ENCODE measurements around the gene GAB3.

The GAB3 gene

GRCh38 chrX:154727418-154727817 lies 23.5 kb downstream of the GAB3 start:
- ATAC-seq (replicated peaks) = no peak
- DNase-seq = no peak
- H3K4me3 Mint-ChIP-seq = peak overlapping the region in 1 of 2 donors; percentile 55
- H3K4me1 Mint-ChIP-seq (ENCODE audit: low read depth in 2 of 2) = peaks cover 73 to 77% of the 10 kb centered on the region in 2 donors
- H3K27me3 Mint-ChIP-seq = no peaks in the 10 kb centered on the region
- peaks cover 19% of the 10 kb centered on the region for H3K36me3 Mint-ChIP-seq (ENCODE audit: insufficient read depth)
- peak overlapping the region; percentile 96 for H3K27ac Mint-ChIP-seq
- no peaks in the 10 kb centered on the region for H3K9me3 Mint-ChIP-seq

- no peaks in the 10 kb centered on the region for H3K27me3 Mint-ChIP-seq
- peak overlapping the region; percentile 96 for H3K27ac Mint-ChIP-seq
- H3K36me3 Mint-ChIP-seq (ENCODE audit: insufficient read depth) = peaks cover 6% of the 10 kb centered on the region
- DNase-seq = no peak
- peak overlapping the region; percentile 55 to 59 for H3K4me3 Mint-ChIP-seq
- H3K4me1 Mint-ChIP-seq (ENCODE audit: low read depth in 2 of 2) = peaks cover 67% of the 10 kb centered on the region in 2 donors
- peak; percentile 76 for ATAC-seq (replicated peaks)
- H3K9me3 Mint-ChIP-seq = no peaks in the 10 kb centered on the region
These were observed 25.7 kb downstream of the GAB3 start for GRCh38 chrX:154724993-154725756.

GRCh38 chrX:154721155-154721554 lies 29.7 kb downstream of the GAB3 start:
- DNase-seq (no peak), ATAC-seq (replicated peaks) (no peak)
- peak overlapping the region in 1 of 2 donors; percentile 41 for H3K27ac Mint-ChIP-seq
- no peak overlapping the region for H3K4me3 Mint-ChIP-seq
- H3K9me3 Mint-ChIP-seq = no peaks in the 10 kb centered on the region
- peaks cover 4% of the 10 kb centered on the region for H3K36me3 Mint-ChIP-seq (ENCODE audit: insufficient read depth)
- peaks cover 61 to 72% of the 10 kb centered on the region in 2 donors for H3K4me1 Mint-ChIP-seq (ENCODE audit: low read depth in 2 of 2)
- no peaks in the 10 kb centered on the region for H3K27me3 Mint-ChIP-seq

GRCh38 chrX:154720067-154720466 lies 30.8 kb downstream of the GAB3 start:
- no peaks in the 10 kb centered on the region for H3K9me3 Mint-ChIP-seq
- no peak overlapping the region for H3K4me3 Mint-ChIP-seq
- H3K27me3 Mint-ChIP-seq = no peaks in the 10 kb centered on the region
- H3K36me3 Mint-ChIP-seq (ENCODE audit: insufficient read depth) = peaks cover 9% of the 10 kb centered on the region
- no peak for ATAC-seq (replicated peaks)
- peaks cover 51 to 63% of the 10 kb centered on the region in 2 donors for H3K4me1 Mint-ChIP-seq (ENCODE audit: low read depth in 2 of 2)
- DNase-seq = no peak
- H3K27ac Mint-ChIP-seq = no peak overlapping the region

GRCh38 chrX:154719132-154719675 lies 31.7 kb downstream of the GAB3 start:
- Mint-ChIP-seq H3K27ac (peak overlapping the region; percentile 88 to 96), H3K9me3 (no peaks in the 10 kb centered on the region), H3K27me3 (no peaks in the 10 kb centered on the region), H3K4me1 (ENCODE audit: low read depth in 2 of 2) (peaks cover 50 to 61% of the 10 kb centered on the region in 2 donors), H3K4me3 (peak overlapping the region; percentile 77 to 80), H3K36me3 (ENCODE audit: insufficient read depth) (peaks cover 9% of the 10 kb centered on the region)
- DNase-seq (peak in 2 of 3 experiments; percentile 27 to 31), ATAC-seq (replicated peaks) (peak; percentile 81)

- H3K9me3 Mint-ChIP-seq = no peaks in the 10 kb centered on the region
These were observed 32.3 kb downstream of the GAB3 start for GRCh38 chrX:154718616-154719015.

GRCh38 chrX:154717824-154718223 lies 33.1 kb downstream of the GAB3 start:
- Mint-ChIP-seq H3K27me3 (no peaks in the 10 kb centered on the region), H3K9me3 (no peaks in the 10 kb centered on the region), H3K4me3 (peak overlapping the region; percentile 77 to 80), H3K4me1 (ENCODE audit: low read depth in 2 of 2) (peaks cover 47 to 58% of the 10 kb centered on the region in 2 donors), H3K36me3 (ENCODE audit: insufficient read depth) (peaks cover 9% of the 10 kb centered on the region), H3K27ac (peak overlapping the region; percentile 88 to 96)
- DNase-seq (no peak), ATAC-seq (replicated peaks) (peak; percentile 27)

More at GRCh38 chrX:154718616-154719015, 32.3 kb downstream of the GAB3 start:
- Mint-ChIP-seq H3K36me3 (ENCODE audit: insufficient read depth) (peaks cover 9% of the 10 kb centered on the region), H3K4me3 (peak overlapping the region; percentile 77 to 80), H3K27me3 (no peaks in the 10 kb centered on the region), H3K4me1 (ENCODE audit: low read depth in 2 of 2) (peaks cover 48 to 60% of the 10 kb centered on the region in 2 donors), H3K27ac (peak overlapping the region; percentile 88 to 96)
- ATAC-seq (replicated peaks) (no peak), DNase-seq (no peak)

- ATAC-seq (replicated peaks) (no peak), DNase-seq (no peak)
- peaks cover 29% of the 10 kb centered on the region for H3K36me3 Mint-ChIP-seq (ENCODE audit: insufficient read depth)
- H3K4me1 Mint-ChIP-seq (ENCODE audit: low read depth in 2 of 2) = peaks cover 56 to 62% of the 10 kb centered on the region in 2 donors
- no peaks in the 10 kb centered on the region for H3K27me3 Mint-ChIP-seq
- no peak overlapping the region for H3K4me3 Mint-ChIP-seq
- no peak overlapping the region for H3K27ac Mint-ChIP-seq
- H3K9me3 Mint-ChIP-seq = peaks cover 2 to 6% of the 10 kb centered on the region in 2 donors
These were observed 35.1 kb downstream of the GAB3 start for GRCh38 chrX:154715825-154716224.

GRCh38 chrX:154714925-154715324 lies 36.0 kb downstream of the GAB3 start:
- H3K27ac Mint-ChIP-seq = no peak overlapping the region
- H3K4me1 Mint-ChIP-seq (ENCODE audit: low read depth in 2 of 2) = peaks cover 55 to 61% of the 10 kb centered on the region in 2 donors
- no peak overlapping the region for H3K4me3 Mint-ChIP-seq
- ATAC-seq (replicated peaks) (no peak), DNase-seq (peak; percentile 44 to 61 (median 52))
- H3K36me3 Mint-ChIP-seq (ENCODE audit: insufficient read depth) = peaks cover 37% of the 10 kb centered on the region
- no peaks in the 10 kb centered on the region for H3K27me3 Mint-ChIP-seq
- peaks cover 2 to 6% of the 10 kb centered on the region in 2 donors for H3K9me3 Mint-ChIP-seq

GRCh38 chrX:154712781-154713740 lies 37.8 kb downstream of the GAB3 start:
- H3K27ac Mint-ChIP-seq = peak overlapping the region; percentile 93 to 96
- ATAC-seq (replicated peaks) (peak; percentile 95), DNase-seq (peak; percentile 18 to 32 (median 20))
- H3K27me3 Mint-ChIP-seq = no peaks in the 10 kb centered on the region
- peaks cover 2 to 6% of the 10 kb centered on the region in 2 donors for H3K9me3 Mint-ChIP-seq
- peaks cover 44 to 46% of the 10 kb centered on the region in 2 donors for H3K4me1 Mint-ChIP-seq (ENCODE audit: low read depth in 2 of 2)
- peak overlapping the region; percentile 81 to 86 for H3K4me3 Mint-ChIP-seq
- H3K36me3 Mint-ChIP-seq (ENCODE audit: insufficient read depth) = peaks cover 37% of the 10 kb centered on the region

GRCh38 chrX:154711264-154711663 lies 39.6 kb downstream of the GAB3 start:
- ATAC-seq (replicated peaks) (no peak), DNase-seq (no peak)
- peak overlapping the region; percentile 26 to 33 for H3K4me3 Mint-ChIP-seq
- H3K27ac Mint-ChIP-seq = peak overlapping the region; percentile 59 to 86
- no peaks in the 10 kb centered on the region for H3K27me3 Mint-ChIP-seq
- peaks cover 2 to 6% of the 10 kb centered on the region in 2 donors for H3K9me3 Mint-ChIP-seq
- peaks cover 30 to 31% of the 10 kb centered on the region in 2 donors for H3K4me1 Mint-ChIP-seq (ENCODE audit: low read depth in 2 of 2)
- peaks cover 45% of the 10 kb centered on the region for H3K36me3 Mint-ChIP-seq (ENCODE audit: insufficient read depth)

GRCh38 chrX:154710309-154710708 lies 40.6 kb downstream of the GAB3 start:
- Mint-ChIP-seq H3K4me3 (no peak overlapping the region), H3K9me3 (peaks cover 2 to 6% of the 10 kb centered on the region in 2 donors)

More at GRCh38 chrX:154710309-154710708, 40.6 kb downstream of the GAB3 start:
- Mint-ChIP-seq H3K4me1 (ENCODE audit: low read depth in 2 of 2) (peaks cover 28 to 31% of the 10 kb centered on the region in 2 donors), H3K36me3 (ENCODE audit: insufficient read depth) (peaks cover 49% of the 10 kb centered on the region), H3K27me3 (no peaks in the 10 kb centered on the region), H3K27ac (peak overlapping the region in 1 of 2 donors; percentile 52)
- no peak for DNase-seq
- ATAC-seq (replicated peaks) = no peak

Data from effector memory CD8-positive, alpha-beta T cell (primary cell).